Testis (tissue), 2 donors: ENCODE measurements around the gene CALU.

Source experiments
- CTCF ChIP-seq, 3 experiments: fragments of 450-650 bp in 2 of 3; fragments of 200-600 bp in 1 of 3; sonication (generic) in 1 of 3; IDR thresholded peaks; one replicate each; pipeline ENCODE4 v1.5.1; 2016 to 2019; ENCODE audit warnings: antibody characterized with exemption in 3 of 3, mild to moderate bottlenecking in 2 of 3, moderate library complexity in 1 of 3
- POLR2A ChIP-seq: fragments of 450-650 bp; IDR thresholded peaks from one replicate; pipeline ENCODE4 v1.6.1; 2017; ENCODE audit warnings: antibody characterized with exemption, mild to moderate bottlenecking, moderate library complexity

- TF ChIP-seq POLR2A, result no peak
- TF ChIP-seq CTCF (IDR thresholded peaks at IDR 0.05), result no peak
Observed at GRCh38 chr7:128804484-128804883, 65.3 kb downstream of the CALU start.
